Spleen (tissue), 11 donors: Measurements from ENCODE around the gene GABRB1. TPM values are rescaled to one million over a fixed set of nuclear protein-coding genes. Genes with fewer than 3 reads are reported as not detected.

ENCODE experiments used
- DNase-seq: peaks from one replicate; pipeline ENCODE4 v3.0.0-alpha.2; 2020
- H3K27ac ChIP-seq, 8 donors: fragments of 200-600 bp; sonication (generic) in 7 of 8; 1 replicate in 4 of 8; 2 replicates in 4 of 8; pipeline versions ENCODE4 v1.5.0 to v1.8.0; 2016 to 2021; ENCODE audit warnings: inconsistent platforms in 4 of 8, mild to moderate bottlenecking in 4 of 8, moderate library complexity in 1 of 8
- H3K27me3 ChIP-seq, 7 donors: fragments of 200-600 bp; sonication (generic) in 6 of 7; replicated peaks in 1 of 7; 1 replicate in 4 of 7; 2 replicates in 3 of 7; pipeline versions ENCODE4 v1.5.0 to v1.8.0; 2016 to 2021; ENCODE audit warnings: inconsistent platforms in 3 of 7, mild to moderate bottlenecking in 1 of 7
- H3K36me3 ChIP-seq, 6 donors: fragments of 200-600 bp; sonication (generic) in 5 of 6; 1 replicate in 4 of 6; 2 replicates in 2 of 6; pipeline versions ENCODE4 v1.5.0 to v1.8.0; 2016 to 2021; ENCODE audit warnings: inconsistent platforms in 2 of 6
- H3K4me1 ChIP-seq, 6 donors: fragments of 200-600 bp; sonication (generic) in 5 of 6; 1 replicate in 3 of 6; 2 replicates in 3 of 6; pipeline versions ENCODE4 v1.5.0 to v1.8.0; 2016 to 2021; ENCODE audit warnings: inconsistent platforms in 3 of 6
- H3K4me3 ChIP-seq, 8 donors: fragments of 200-600 bp; sonication (generic) in 7 of 8; 1 replicate in 4 of 8; 2 replicates in 4 of 8; pipeline versions ENCODE4 v1.5.0 to v1.8.0; 2016 to 2021; ENCODE audit warnings: inconsistent platforms in 4 of 8, mild to moderate bottlenecking in 4 of 8, moderate library complexity in 2 of 8
- H3K9me3 ChIP-seq, 8 donors: fragments of 200-600 bp; sonication (generic) in 7 of 8; 1 replicate in 4 of 8; 2 replicates in 4 of 8; pipeline versions ENCODE4 v1.5.0 to v1.8.0; 2016 to 2021; ENCODE audit warnings: inconsistent platforms in 4 of 8
- CTCF ChIP-seq, 11 experiments: fragments of 200-600 bp in 7 of 11; fragments of 450-650 bp in 4 of 11; sonication (generic) in 4 of 11; IDR thresholded peaks in 8 of 11; conservative IDR thresholded peaks in 3 of 11; 1 replicate in 7 of 11; 2 replicates in 4 of 11; pipeline versions ENCODE4 v1.4.0 to v1.8.0; 2016 to 2021; ENCODE audit warnings: antibody characterized with exemption in 11 of 11, inconsistent platforms in 4 of 11, mild to moderate bottlenecking in 1 of 11
- POLR2A ChIP-seq, 3 donors: fragments of 450-650 bp; IDR thresholded peaks; one replicate each; pipeline ENCODE4 v1.5.1; 2017; ENCODE audit warnings: antibody characterized with exemption in 3 of 3, mild to moderate bottlenecking in 1 of 3
- POLR2AphosphoS5 ChIP-seq, 3 donors: sonication (generic); formaldehyde crosslinking; IDR thresholded peaks; one replicate each; pipeline ENCODE4 v1.5.1; 2017; ENCODE audit warnings: antibody characterized with exemption in 3 of 3
- WGBS, 5 donors: extraction: QIAGEN DNeasy Blood & Tissue Kit in 3 of 5; methylation state at CpG; one replicate each; pipeline versions ENCODE4 v1.1.5 to v1.1.7; 2013 to 2018; 5-methylcytosine and 5-hydroxymethylcytosine counted together
- intact Hi-C: fragments of 100-400 bp; cut with DNase I; formaldehyde crosslinking; loops from one replicate; pipeline ENCODE4 v1.15.0; 2023; ENCODE audit warnings: low total_unique reads
- polyA plus RNA-seq, 3 donors: library from polyadenylated mRNA; stranded (reverse); fragments of 200-250 nt; gene quantifications; one replicate each; pipeline ENCODE4 v1.2.1, GENCODE V29; 2013
- total RNA-seq, 7 donors: library from RNA; depleted of rRNA in 3 of 7; stranded (reverse); fragments of >200 nt in 3 of 7; fragmentation: NEBNext Ultra II Directional in 4 of 7; extraction: Animal tissue kit (Norgen Biotek cat#: 25700) in 4 of 7; gene quantifications; one replicate each; pipeline versions ENCODE4 v1.1.0 to v1.2.1, GENCODE V29; 2016 to 2021
- donor health status: healthy with polysubstance abuse.
- donor health status: DM: no; HTN: no; CAD: no; lungs with moderate emphysema.
- donor health status: DM: no; HTN: no; CAD: no.
- donor health status: Bipolar disorder and iron deficiency.
- donor health status: healthy.
- donor health status: DM: no; HTN: no; CAD: no.
- donor health status: DM: yes; HTN: yes; CAD: no.

GABRB1 gene
- total and polyA plus RNA-seq, 10 donors = not detected

GRCh38 chr4:47065051-47065481 is 33.7 kb downstream of the GABRB1 start:
- H3K36me3 ChIP-seq = no peaks in the 10 kb centered on the region
- no peaks in the 10 kb centered on the region for H3K4me1 ChIP-seq
- intact Hi-C loops = no loop called here
- TF ChIP-seq POLR2AphosphoS5 (IDR thresholded peaks at IDR 0.05) (no peak), POLR2A (IDR thresholded peaks at IDR 0.05) (no peak), CTCF (IDR thresholded peaks at IDR 0.05 in 8 of 11, conservative IDR thresholded peaks at IDR 0.05 in 3 of 11) (no peak)
- WGBS, 5 donors = 78 to 92% (median 87%) methylated on average over 2 of the region's 2 CpGs
- H3K27me3 ChIP-seq = no peaks in the 10 kb centered on the region
- no peaks in the 10 kb centered on the region for H3K9me3 ChIP-seq
- DNase-seq = no peak
- no peak overlapping the region for H3K27ac ChIP-seq
- no peak overlapping the region for H3K4me3 ChIP-seq

GRCh38 chr4:47068986-47069385 is 37.6 kb downstream of the GABRB1 start:
- H3K27me3 ChIP-seq = no peaks in the 10 kb centered on the region
- 18 to 56% (median 35%) methylated on average over 1 of the region's 1 CpG for WGBS, 5 donors
- no peaks in the 10 kb centered on the region for H3K9me3 ChIP-seq
- no peak overlapping the region for H3K27ac ChIP-seq
- H3K4me1 ChIP-seq = no peaks in the 10 kb centered on the region
- H3K36me3 ChIP-seq = no peaks in the 10 kb centered on the region
- H3K4me3 ChIP-seq = no peak overlapping the region
- intact Hi-C loops = no loop called here
- DNase-seq = no peak
- TF ChIP-seq CTCF (IDR thresholded peaks at IDR 0.05 in 8 of 11, conservative IDR thresholded peaks at IDR 0.05 in 3 of 11) (no peak), POLR2A (IDR thresholded peaks at IDR 0.05) (no peak), POLR2AphosphoS5 (IDR thresholded peaks at IDR 0.05) (no peak)

GRCh38 chr4:47071901-47072341 is 40.6 kb downstream of the GABRB1 start:
- intact Hi-C loops = no loop called here
- Histone ChIP-seq H3K27ac (no peak overlapping the region), H3K36me3 (no peaks in the 10 kb centered on the region), H3K4me1 (no peaks in the 10 kb centered on the region), H3K4me3 (no peak overlapping the region), H3K27me3 (no peaks in the 10 kb centered on the region), H3K9me3 (no peaks in the 10 kb centered on the region)
- WGBS, 5 donors = 27 to 57% (median 39%) methylated on average over 1 of the region's 1 CpG
- DNase-seq = no peak
- TF ChIP-seq POLR2A (IDR thresholded peaks at IDR 0.05) (no peak), POLR2AphosphoS5 (IDR thresholded peaks at IDR 0.05) (no peak), CTCF (IDR thresholded peaks at IDR 0.05 in 8 of 11, conservative IDR thresholded peaks at IDR 0.05 in 3 of 11) (no peak)

- intact Hi-C loops = no loop called here
- Histone ChIP-seq H3K9me3 (no peaks in the 10 kb centered on the region), H3K27me3 (no peaks in the 10 kb centered on the region), H3K4me1 (no peaks in the 10 kb centered on the region), H3K36me3 (no peaks in the 10 kb centered on the region), H3K27ac (no peak overlapping the region), H3K4me3 (no peak overlapping the region)
- WGBS, 5 donors = 82 to 93% (median 90%) methylated on average over 2 of the region's 2 CpGs
- no peak for TF ChIP-seq POLR2A (IDR thresholded peaks at IDR 0.05)
- TF ChIP-seq POLR2AphosphoS5 (IDR thresholded peaks at IDR 0.05) = no peak
- TF ChIP-seq CTCF (IDR thresholded peaks at IDR 0.05 in 8 of 11, conservative IDR thresholded peaks at IDR 0.05 in 3 of 11) = no peak
- DNase-seq = no peak
Measured at GRCh38 chr4:47073647-47074046, 42.3 kb downstream of the GABRB1 start.
